ENCODE data around the gene AS3MT. TPM values are rescaled to one million over a fixed set of nuclear protein-coding genes. Genes with fewer than 3 reads are reported as not detected.

AS3MT gene
- total RNA-seq, 4 donors from 2014 or later = 0.91 to 5.6 (median 4.8) TPM

DNA sequence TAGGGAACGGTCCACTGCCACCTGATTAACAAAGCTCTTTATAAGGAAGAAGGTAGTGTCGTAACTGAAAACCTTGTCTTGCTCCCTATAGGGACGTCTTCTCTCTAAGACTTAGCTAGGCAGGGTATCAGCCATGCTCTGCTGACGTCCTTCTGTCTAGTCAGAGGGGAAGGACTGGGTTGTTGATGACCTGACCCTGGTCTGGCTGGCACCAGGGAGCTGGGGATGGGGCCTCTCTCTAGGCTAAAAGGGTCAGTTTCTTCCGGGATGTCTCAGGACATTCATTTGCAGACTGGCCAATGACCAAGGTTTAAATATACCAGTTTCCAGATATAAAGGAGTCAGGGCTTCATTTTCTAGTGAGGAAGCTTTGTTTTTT is 41.7 kb upstream of the AS3MT start:
- Histone ChIP-seq H3K27ac (no peak overlapping the region), H3K9me3 (no peaks in the 10 kb centered on the region), H3K27me3 (no peaks in the 10 kb centered on the region), H3K4me1 (no peaks in the 10 kb centered on the region), H3K4me3 (no peak overlapping the region), H3K36me3 (peaks cover 0 to 9% of the 10 kb centered on the region in 2 donors)
- intact Hi-C loops (cut with DNase I; ENCODE audit: low total_unique reads) (no loop called here), in situ Hi-C loops (cut with MboI; ENCODE audit: low sequenced_read_pairs in 4 of 4) (no loop called here)
- no peak for DNase-seq
- no peak for ATAC-seq
- TF ChIP-seq, protein P1, sequence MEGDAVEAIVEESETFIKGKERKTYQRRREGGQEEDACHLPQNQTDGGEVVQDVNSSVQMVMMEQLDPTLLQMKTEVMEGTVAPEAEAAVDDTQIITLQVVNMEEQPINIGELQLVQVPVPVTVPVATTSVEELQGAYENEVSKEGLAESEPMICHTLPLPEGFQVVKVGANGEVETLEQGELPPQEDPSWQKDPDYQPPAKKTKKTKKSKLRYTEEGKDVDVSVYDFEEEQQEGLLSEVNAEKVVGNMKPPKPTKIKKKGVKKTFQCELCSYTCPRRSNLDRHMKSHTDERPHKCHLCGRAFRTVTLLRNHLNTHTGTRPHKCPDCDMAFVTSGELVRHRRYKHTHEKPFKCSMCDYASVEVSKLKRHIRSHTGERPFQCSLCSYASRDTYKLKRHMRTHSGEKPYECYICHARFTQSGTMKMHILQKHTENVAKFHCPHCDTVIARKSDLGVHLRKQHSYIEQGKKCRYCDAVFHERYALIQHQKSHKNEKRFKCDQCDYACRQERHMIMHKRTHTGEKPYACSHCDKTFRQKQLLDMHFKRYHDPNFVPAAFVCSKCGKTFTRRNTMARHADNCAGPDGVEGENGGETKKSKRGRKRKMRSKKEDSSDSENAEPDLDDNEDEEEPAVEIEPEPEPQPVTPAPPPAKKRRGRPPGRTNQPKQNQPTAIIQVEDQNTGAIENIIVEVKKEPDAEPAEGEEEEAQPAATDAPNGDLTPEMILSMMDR (IDR thresholded peaks at IDR 0.05 in 4 of 5, conservative IDR thresholded peaks at IDR 0.05 in 1 of 5) = no peak
- TF ChIP-seq POLR2A (IDR thresholded peaks at IDR 0.05) = no peak

DNA sequence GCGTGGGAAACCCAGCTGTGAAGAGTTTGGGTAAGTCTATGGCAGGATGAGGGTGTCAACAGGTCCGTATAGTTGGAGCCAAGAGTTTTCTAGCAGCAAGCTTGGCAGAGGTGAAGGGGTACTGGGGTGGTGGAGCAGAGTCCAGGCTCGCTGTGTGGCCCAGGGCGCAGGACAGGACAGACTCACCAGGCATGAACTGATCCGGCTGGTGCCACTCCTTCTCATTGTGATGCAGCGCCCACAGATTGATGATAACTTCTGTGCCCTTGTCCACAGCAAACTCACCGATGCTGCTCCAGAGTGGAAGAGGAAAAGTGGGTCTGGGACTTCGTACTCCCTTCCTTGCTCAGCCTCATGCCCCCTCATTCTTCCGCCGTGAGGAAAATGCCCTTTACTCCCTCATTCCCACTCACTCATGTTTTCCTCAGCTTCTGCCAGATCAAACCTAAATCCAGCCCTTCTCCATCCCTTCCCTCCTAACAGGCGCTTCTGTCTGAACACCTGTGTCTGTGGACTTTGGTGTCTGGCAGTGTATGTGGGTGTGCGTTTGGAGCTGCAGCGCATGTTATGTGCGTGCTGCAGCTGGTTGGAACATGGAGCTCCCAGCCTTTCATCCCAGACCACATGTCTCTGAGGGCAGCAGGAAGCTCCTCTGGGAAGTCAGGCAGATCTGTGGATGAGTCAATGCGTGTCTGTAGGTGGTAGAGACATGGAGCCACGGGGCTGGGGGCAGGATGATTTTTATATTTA is 37.8 kb upstream of the AS3MT start:
- Histone ChIP-seq H3K27ac (no peak overlapping the region), H3K27me3 (no peaks in the 10 kb centered on the region), H3K9me3 (no peaks in the 10 kb centered on the region), H3K4me1 (peaks cover 0 to 4% of the 10 kb centered on the region in 2 donors), H3K36me3 (peaks cover 0 to 9% of the 10 kb centered on the region in 2 donors), H3K4me3 (no peak overlapping the region)
- no peak for DNase-seq
- intact Hi-C loops (cut with DNase I; ENCODE audit: low total_unique reads) (no loop called here), in situ Hi-C loops (cut with MboI; ENCODE audit: low sequenced_read_pairs in 4 of 4) (loop anchor here in 2 of 4 donors (5.0 to 10.0 kb wide), 4 partner anchors 63 to 107 kb away; no protein-coding TSS in a partner anchor)
- TF ChIP-seq POLR2A (IDR thresholded peaks at IDR 0.05) = no peak
- TF ChIP-seq, protein P1 (IDR thresholded peaks at IDR 0.05 in 4 of 5, conservative IDR thresholded peaks at IDR 0.05 in 1 of 5) = no peak
- ATAC-seq = no peak

- Histone ChIP-seq H3K4me1 (peaks cover 1 to 4% of the 10 kb centered on the region in 2 donors), H3K36me3 (peaks cover 0 to 9% of the 10 kb centered on the region in 2 donors), H3K4me3 (no peak overlapping the region), H3K27me3 (no peaks in the 10 kb centered on the region), H3K27ac (no peak overlapping the region), H3K9me3 (no peaks in the 10 kb centered on the region)
- ATAC-seq (no peak), DNase-seq (no peak)
- intact Hi-C loops (cut with DNase I; ENCODE audit: low total_unique reads) = no loop called here
- in situ Hi-C loops (cut with MboI; ENCODE audit: low sequenced_read_pairs in 4 of 4) = loop anchor here in 2 of 4 donors (5.0 to 10.0 kb wide), 4 partner anchors 63 to 107 kb away; no protein-coding TSS in a partner anchor
- no peak for TF ChIP-seq POLR2A (IDR thresholded peaks at IDR 0.05)
- TF ChIP-seq, protein P1 (IDR thresholded peaks at IDR 0.05 in 4 of 5, conservative IDR thresholded peaks at IDR 0.05 in 1 of 5) = no peak
These were observed 37.0 kb upstream of the AS3MT start for GRCh38 chr10:102832248-102832647.

GRCh38 chr10:102832987-102833386 is 36.3 kb upstream of the AS3MT start:
- in situ Hi-C loops (cut with MboI; ENCODE audit: low sequenced_read_pairs in 4 of 4) = loop anchor here in 2 of 4 donors (5.0 to 10.0 kb wide), 4 partner anchors 62 to 108 kb away; no protein-coding TSS in a partner anchor
- no peaks in the 10 kb centered on the region for H3K9me3 ChIP-seq
- peaks cover 4 to 5% of the 10 kb centered on the region in 2 donors for H3K4me1 ChIP-seq
- intact Hi-C loops (cut with DNase I; ENCODE audit: low total_unique reads) = no loop called here
- ATAC-seq = no peak
- no peak overlapping the region for H3K27ac ChIP-seq
- no peaks in the 10 kb centered on the region for H3K27me3 ChIP-seq
- peaks cover 0 to 9% of the 10 kb centered on the region in 2 donors for H3K36me3 ChIP-seq
- DNase-seq = no peak
- no peak overlapping the region for H3K4me3 ChIP-seq
- TF ChIP-seq POLR2A (IDR thresholded peaks at IDR 0.05) = no peak
- TF ChIP-seq, protein P1 (IDR thresholded peaks at IDR 0.05 in 4 of 5, conservative IDR thresholded peaks at IDR 0.05 in 1 of 5) = no peak

All from gastrocnemius medialis (tissue), 4 donors.